ENCODE results near the gene SLC17A8. TPM values are rescaled to one million over a fixed set of nuclear protein-coding genes. Genes with fewer than 3 reads are reported as not detected.

SLC17A8 gene
- polyA plus RNA-seq, 1 donor from 2014 or later, result 0.22 TPM

DNA sequence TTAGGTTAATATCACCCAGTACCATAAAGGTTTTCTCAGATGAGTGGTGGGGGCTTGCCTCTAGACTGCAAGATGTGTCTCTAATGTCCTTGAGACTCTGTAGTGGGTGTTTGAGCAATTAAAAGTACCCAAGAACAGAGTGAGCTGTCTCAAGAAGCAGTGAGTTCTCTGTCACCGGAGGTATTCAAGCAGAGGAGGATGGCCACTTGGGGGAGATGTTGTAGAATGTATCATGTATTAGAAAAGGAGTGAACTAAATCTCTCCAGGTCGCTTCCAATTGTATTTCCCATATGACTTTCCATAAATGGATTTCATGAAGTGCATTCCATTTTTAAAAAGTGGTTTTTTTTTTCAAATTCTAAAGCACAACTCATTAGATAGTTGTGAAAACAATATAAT is 35.0 kb downstream of the SLC17A8 start:
- H3K9me2 ChIP-seq (ENCODE audit: insufficient read depth, low read length), result no peaks in the 10 kb centered on the region
- no peak for TF ChIP-seq SMC3 (conservative IDR thresholded peaks at IDR 0.05; ENCODE audit: poor library complexity)
- no peak for TF ChIP-seq EZH2 (IDR thresholded peaks at IDR 0.05; ENCODE audit: borderline replicate concordance, insufficient read depth, low read length, poor library complexity, severe bottlenecking)
- no peak overlapping the region for H3K4me2 ChIP-seq (ENCODE audit: low read length)
- no peak overlapping the region for H2AFZ ChIP-seq (ENCODE audit: low read depth, low read length)
- H3K27ac ChIP-seq (ENCODE audit: low read length), result no peak overlapping the region
- H3F3A ChIP-seq (ENCODE audit: insufficient read depth, low read length, poor library complexity, severe bottlenecking), result no peaks in the 10 kb centered on the region
- H3K79me2 ChIP-seq (replicated peaks; ENCODE audit: insufficient read depth, low read length), result no peaks in the 10 kb centered on the region
- H4K20me1 ChIP-seq (ENCODE audit: insufficient read depth), result no peaks in the 10 kb centered on the region
- H3K27me3 ChIP-seq (ENCODE audit: insufficient read depth, low read depth, low read length), result no peaks in the 10 kb centered on the region
- H3K9me3 ChIP-seq (ENCODE audit: low read length), result no peaks in the 10 kb centered on the region
- H3K4me3 ChIP-seq (ENCODE audit: low read length), result no peak overlapping the region
- no peaks in the 10 kb centered on the region for H3K36me3 ChIP-seq (ENCODE audit: insufficient read depth, low read length)
- no peak overlapping the region for H3K9ac ChIP-seq (ENCODE audit: low read length)

DNA sequence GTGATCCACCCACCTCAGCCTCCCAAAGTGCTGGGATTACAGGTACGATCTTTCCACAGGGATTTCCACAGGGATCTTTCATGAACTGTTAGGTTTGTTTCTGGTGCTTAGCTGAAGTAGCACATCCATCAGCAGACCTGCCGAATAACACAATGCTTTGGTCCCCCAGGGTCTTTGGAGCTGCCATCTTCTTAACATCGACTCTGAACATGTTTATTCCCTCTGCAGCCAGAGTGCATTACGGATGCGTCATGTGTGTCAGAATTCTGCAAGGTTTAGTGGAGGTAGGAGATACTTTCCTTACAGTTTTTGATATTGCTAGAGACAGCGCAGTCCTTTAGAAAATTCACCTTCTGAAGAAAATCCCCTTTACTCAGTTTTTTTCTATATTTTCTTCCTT is 36.3 kb downstream of the SLC17A8 start:
- peak overlapping the region; percentile 53 for H3K4me2 ChIP-seq (ENCODE audit: low read length)
- no peaks in the 10 kb centered on the region for H3K36me3 ChIP-seq (ENCODE audit: insufficient read depth, low read length)
- no peak overlapping the region for H3K9ac ChIP-seq (ENCODE audit: low read length)
- no peaks in the 10 kb centered on the region for H3K27me3 ChIP-seq (ENCODE audit: insufficient read depth, low read depth, low read length)
- peak overlapping the region; percentile 24 for H3K4me3 ChIP-seq (ENCODE audit: low read length)
- peak overlapping the region; percentile 74 for H3K27ac ChIP-seq (ENCODE audit: low read length)
- peak overlapping the region; percentile 36 for H2AFZ ChIP-seq (ENCODE audit: low read depth, low read length)
- H3K9me3 ChIP-seq (ENCODE audit: low read length), result no peaks in the 10 kb centered on the region
- no peaks in the 10 kb centered on the region for H3F3A ChIP-seq (ENCODE audit: insufficient read depth, low read length, poor library complexity, severe bottlenecking)
- H4K20me1 ChIP-seq (ENCODE audit: insufficient read depth), result no peaks in the 10 kb centered on the region
- TF ChIP-seq EP300 (conservative IDR thresholded peaks at IDR 0.05; ENCODE audit: poor library complexity, severe bottlenecking), result peak; percentile 75
- no peak for TF ChIP-seq MXI1 (conservative IDR thresholded peaks at IDR 0.05; ENCODE audit: poor library complexity, severe bottlenecking)
- TF ChIP-seq, protein P1, sequence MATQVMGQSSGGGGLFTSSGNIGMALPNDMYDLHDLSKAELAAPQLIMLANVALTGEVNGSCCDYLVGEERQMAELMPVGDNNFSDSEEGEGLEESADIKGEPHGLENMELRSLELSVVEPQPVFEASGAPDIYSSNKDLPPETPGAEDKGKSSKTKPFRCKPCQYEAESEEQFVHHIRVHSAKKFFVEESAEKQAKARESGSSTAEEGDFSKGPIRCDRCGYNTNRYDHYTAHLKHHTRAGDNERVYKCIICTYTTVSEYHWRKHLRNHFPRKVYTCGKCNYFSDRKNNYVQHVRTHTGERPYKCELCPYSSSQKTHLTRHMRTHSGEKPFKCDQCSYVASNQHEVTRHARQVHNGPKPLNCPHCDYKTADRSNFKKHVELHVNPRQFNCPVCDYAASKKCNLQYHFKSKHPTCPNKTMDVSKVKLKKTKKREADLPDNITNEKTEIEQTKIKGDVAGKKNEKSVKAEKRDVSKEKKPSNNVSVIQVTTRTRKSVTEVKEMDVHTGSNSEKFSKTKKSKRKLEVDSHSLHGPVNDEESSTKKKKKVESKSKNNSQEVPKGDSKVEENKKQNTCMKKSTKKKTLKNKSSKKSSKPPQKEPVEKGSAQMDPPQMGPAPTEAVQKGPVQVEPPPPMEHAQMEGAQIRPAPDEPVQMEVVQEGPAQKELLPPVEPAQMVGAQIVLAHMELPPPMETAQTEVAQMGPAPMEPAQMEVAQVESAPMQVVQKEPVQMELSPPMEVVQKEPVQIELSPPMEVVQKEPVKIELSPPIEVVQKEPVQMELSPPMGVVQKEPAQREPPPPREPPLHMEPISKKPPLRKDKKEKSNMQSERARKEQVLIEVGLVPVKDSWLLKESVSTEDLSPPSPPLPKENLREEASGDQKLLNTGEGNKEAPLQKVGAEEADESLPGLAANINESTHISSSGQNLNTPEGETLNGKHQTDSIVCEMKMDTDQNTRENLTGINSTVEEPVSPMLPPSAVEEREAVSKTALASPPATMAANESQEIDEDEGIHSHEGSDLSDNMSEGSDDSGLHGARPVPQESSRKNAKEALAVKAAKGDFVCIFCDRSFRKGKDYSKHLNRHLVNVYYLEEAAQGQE (IDR thresholded peaks at IDR 0.05; ENCODE audit: borderline replicate concordance), result no peak
- peak; percentile 79 for TF ChIP-seq POLR2AphosphoS5 (IDR thresholded peaks at IDR 0.05)
- H3K9me2 ChIP-seq (ENCODE audit: insufficient read depth, low read length), result no peaks in the 10 kb centered on the region
- no peaks in the 10 kb centered on the region for H3K79me2 ChIP-seq (replicated peaks; ENCODE audit: insufficient read depth, low read length)

DNA sequence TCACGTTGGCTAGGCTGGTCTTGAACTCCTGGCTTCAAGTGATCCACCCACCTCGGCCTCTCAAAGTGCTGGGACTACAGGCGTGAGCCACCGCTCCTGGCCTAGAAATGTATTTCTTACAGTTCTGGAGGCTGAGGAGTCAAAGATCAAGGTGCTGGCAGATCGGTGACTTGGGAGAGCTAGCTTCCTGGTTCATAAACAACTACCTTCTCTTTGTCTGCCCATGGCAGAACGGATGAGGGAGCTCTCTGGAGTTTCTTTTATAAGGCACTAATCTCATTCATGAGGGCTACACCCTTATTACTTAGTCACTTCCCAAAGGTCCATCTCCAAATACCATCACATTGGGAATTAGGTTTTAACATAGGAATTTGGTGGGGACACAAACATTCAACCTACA is 38.9 kb downstream of the SLC17A8 start:
- H3F3A ChIP-seq (ENCODE audit: insufficient read depth, low read length, poor library complexity, severe bottlenecking), result no peaks in the 10 kb centered on the region
- H2AFZ ChIP-seq (ENCODE audit: low read depth, low read length), result no peak overlapping the region
- no peak overlapping the region for H3K4me2 ChIP-seq (ENCODE audit: low read length)
- no peaks in the 10 kb centered on the region for H3K9me3 ChIP-seq (ENCODE audit: low read length)
- H3K36me3 ChIP-seq (ENCODE audit: insufficient read depth, low read length), result no peaks in the 10 kb centered on the region
- no peak overlapping the region for H3K4me3 ChIP-seq (ENCODE audit: low read length)
- H3K27ac ChIP-seq (ENCODE audit: low read length), result no peak overlapping the region
- H3K9me2 ChIP-seq (ENCODE audit: insufficient read depth, low read length), result no peaks in the 10 kb centered on the region
- no peaks in the 10 kb centered on the region for H3K79me2 ChIP-seq (replicated peaks; ENCODE audit: insufficient read depth, low read length)
- no peak for TF ChIP-seq RAD21 (conservative IDR thresholded peaks at IDR 0.05)
- no peaks in the 10 kb centered on the region for H4K20me1 ChIP-seq (ENCODE audit: insufficient read depth)
- no peak overlapping the region for H3K9ac ChIP-seq (ENCODE audit: low read length)
- no peaks in the 10 kb centered on the region for H3K27me3 ChIP-seq (ENCODE audit: insufficient read depth, low read depth, low read length)
